Endodermal cell (in vitro differentiated cells): ENCODE measurements around the gene LLGL2. TPM values are rescaled to one million over a fixed set of nuclear protein-coding genes. Genes with fewer than 3 reads are reported as not detected.

Experiments
- DNase-seq: peaks from one replicate; pipeline ENCODE4 v3.0.0-alpha.2; 2017
- H3K27ac ChIP-seq: 2 replicates; pipeline ENCODE4 v1.5.1; 2013; ENCODE audit warnings: mild to moderate bottlenecking, low read depth, low read length, moderate library complexity
- H3K27me3 ChIP-seq: 2 replicates; pipeline ENCODE4 v1.6.1; 2013; ENCODE audit warnings: mild to moderate bottlenecking, low read length, moderate library complexity; ENCODE audit not compliant: insufficient read depth, control insufficient read depth, poor library complexity, severe bottlenecking
- H3K36me3 ChIP-seq: 2 replicates; pipeline ENCODE4 v1.7.0; 2013; ENCODE audit warnings: mild to moderate bottlenecking, low read length, moderate library complexity; ENCODE audit not compliant: control insufficient read depth, insufficient read depth
- H3K4me1 ChIP-seq: one replicate; pipeline ENCODE4 v1.7.0; 2013; ENCODE audit warnings: low read length; ENCODE audit not compliant: control insufficient read depth, insufficient read depth
- H3K4me3 ChIP-seq: 2 replicates; pipeline ENCODE4 v1.5.1; 2013; ENCODE audit warnings: mild to moderate bottlenecking, low read length, moderate library complexity
- H3K9ac ChIP-seq: 2 replicates; pipeline ENCODE4 v1.6.1; 2013; ENCODE audit warnings: mild to moderate bottlenecking, low read length, moderate library complexity; ENCODE audit not compliant: poor library complexity, severe bottlenecking; ENCODE audit errors: extremely low read depth
- H3K9me3 ChIP-seq: 2 replicates; pipeline ENCODE4 v1.6.1; 2013; ENCODE audit warnings: mild to moderate bottlenecking, low read length, moderate library complexity; ENCODE audit not compliant: control insufficient read depth
- H3K27ac Mint-ChIP-seq: 2 replicates; pipeline ENCODE4 v1.8.0; 2020; ENCODE audit warnings: mixed read lengths
- H3K27me3 Mint-ChIP-seq: 2 replicates; pipeline ENCODE4 v1.8.0; 2021; ENCODE audit warnings: mild to moderate bottlenecking, mixed read lengths; ENCODE audit not compliant: insufficient read depth
- H3K36me3 Mint-ChIP-seq: 2 replicates; pipeline ENCODE4 v1.8.0; 2020; ENCODE audit warnings: low read depth, mixed read lengths
- H3K4me1 Mint-ChIP-seq: 2 replicates; pipeline ENCODE4 v1.8.0; 2020; ENCODE audit warnings: mixed read lengths
- H3K4me3 Mint-ChIP-seq: 2 replicates; pipeline ENCODE4 v1.8.0; 2020; ENCODE audit warnings: mild to moderate bottlenecking, moderate library complexity, mixed read lengths
- H3K9me3 Mint-ChIP-seq: 2 replicates; pipeline ENCODE4 v1.8.0; 2020; ENCODE audit warnings: mild to moderate bottlenecking, mixed read lengths
- WGBS, 2 experiments: methylation state at CpG; one replicate each; pipeline versions ENCODE4 v1.1.5 to v1.1.7; 2013; ENCODE audit warnings: missing lambda C conversion rate in 2 of 2, mixed read lengths in 1 of 2; ENCODE audit not compliant: insufficient coverage in 1 of 2, insufficient read length in 1 of 2; 5-methylcytosine and 5-hydroxymethylcytosine counted together
- total RNA-seq, 2 donors: library from RNA; stranded (reverse); fragmentation: NEBNext Ultra II Directional in 1 of 2; extraction: Animal tissue kit (Norgen Biotek cat#: 25700) in 1 of 2; gene quantifications; 2 replicates in 1 of 2; 3 replicates in 1 of 2; pipeline ENCODE4 v1.2.1, GENCODE V29; 2021
- TF ChIP-seq, protein P1 (sequence below): fragments of 200-600 bp; sonication (generic); conservative IDR thresholded peaks from 2 replicates; pipeline ENCODE4 v1.5.0; 2021; ENCODE audit warnings: antibody characterized with exemption, mild to moderate bottlenecking

Gene LLGL2
- total RNA-seq, 2 donors from 2014 or later = 128 to 149 TPM

DNA sequence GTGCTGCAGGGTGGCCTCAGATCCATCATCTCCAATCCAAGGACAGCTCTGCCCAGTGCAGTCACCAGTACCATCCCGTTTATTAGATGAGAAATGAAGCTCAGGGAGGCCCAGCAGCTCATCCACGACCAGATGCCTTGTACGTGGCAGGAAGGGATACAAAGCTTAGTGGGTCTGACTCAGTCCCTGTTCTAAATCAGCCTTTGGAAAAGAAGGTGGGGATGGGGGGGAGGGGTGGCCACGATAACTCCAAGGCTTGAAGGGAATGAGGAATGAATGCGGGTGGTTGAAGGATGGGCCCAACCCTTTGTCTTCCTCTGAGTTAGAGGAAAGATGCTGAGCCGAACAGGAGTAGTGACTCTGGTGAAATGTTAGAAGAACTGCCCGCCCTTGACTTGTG, 25.8 kb downstream of the LLGL2 start:
- H3K4me1 ChIP-seq = peaks cover 12% of the 10 kb centered on the region
- H3K4me3 Mint-ChIP-seq = no peak overlapping the region
- TF ChIP-seq, protein P1, sequence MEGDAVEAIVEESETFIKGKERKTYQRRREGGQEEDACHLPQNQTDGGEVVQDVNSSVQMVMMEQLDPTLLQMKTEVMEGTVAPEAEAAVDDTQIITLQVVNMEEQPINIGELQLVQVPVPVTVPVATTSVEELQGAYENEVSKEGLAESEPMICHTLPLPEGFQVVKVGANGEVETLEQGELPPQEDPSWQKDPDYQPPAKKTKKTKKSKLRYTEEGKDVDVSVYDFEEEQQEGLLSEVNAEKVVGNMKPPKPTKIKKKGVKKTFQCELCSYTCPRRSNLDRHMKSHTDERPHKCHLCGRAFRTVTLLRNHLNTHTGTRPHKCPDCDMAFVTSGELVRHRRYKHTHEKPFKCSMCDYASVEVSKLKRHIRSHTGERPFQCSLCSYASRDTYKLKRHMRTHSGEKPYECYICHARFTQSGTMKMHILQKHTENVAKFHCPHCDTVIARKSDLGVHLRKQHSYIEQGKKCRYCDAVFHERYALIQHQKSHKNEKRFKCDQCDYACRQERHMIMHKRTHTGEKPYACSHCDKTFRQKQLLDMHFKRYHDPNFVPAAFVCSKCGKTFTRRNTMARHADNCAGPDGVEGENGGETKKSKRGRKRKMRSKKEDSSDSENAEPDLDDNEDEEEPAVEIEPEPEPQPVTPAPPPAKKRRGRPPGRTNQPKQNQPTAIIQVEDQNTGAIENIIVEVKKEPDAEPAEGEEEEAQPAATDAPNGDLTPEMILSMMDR = no peak
- peak overlapping the region; percentile 90 for H3K27ac Mint-ChIP-seq
- H3K36me3 ChIP-seq = peaks cover 3% of the 10 kb centered on the region
- DNase-seq = no peak
- no peaks in the 10 kb centered on the region for H3K27me3 ChIP-seq
- no peaks in the 10 kb centered on the region for H3K27me3 Mint-ChIP-seq
- 75 to 81% methylated on average over 4 to 7 of the region's 7 CpGs for WGBS, 2 experiments
- H3K36me3 Mint-ChIP-seq = peaks cover 21% of the 10 kb centered on the region
- no peaks in the 10 kb centered on the region for H3K9me3 Mint-ChIP-seq
- H3K9me3 ChIP-seq = no peaks in the 10 kb centered on the region
- no peak overlapping the region for H3K27ac ChIP-seq
- H3K4me3 ChIP-seq = no peak overlapping the region
- H3K9ac ChIP-seq = no peak overlapping the region
- H3K4me1 Mint-ChIP-seq = peaks cover 31% of the 10 kb centered on the region

DNA sequence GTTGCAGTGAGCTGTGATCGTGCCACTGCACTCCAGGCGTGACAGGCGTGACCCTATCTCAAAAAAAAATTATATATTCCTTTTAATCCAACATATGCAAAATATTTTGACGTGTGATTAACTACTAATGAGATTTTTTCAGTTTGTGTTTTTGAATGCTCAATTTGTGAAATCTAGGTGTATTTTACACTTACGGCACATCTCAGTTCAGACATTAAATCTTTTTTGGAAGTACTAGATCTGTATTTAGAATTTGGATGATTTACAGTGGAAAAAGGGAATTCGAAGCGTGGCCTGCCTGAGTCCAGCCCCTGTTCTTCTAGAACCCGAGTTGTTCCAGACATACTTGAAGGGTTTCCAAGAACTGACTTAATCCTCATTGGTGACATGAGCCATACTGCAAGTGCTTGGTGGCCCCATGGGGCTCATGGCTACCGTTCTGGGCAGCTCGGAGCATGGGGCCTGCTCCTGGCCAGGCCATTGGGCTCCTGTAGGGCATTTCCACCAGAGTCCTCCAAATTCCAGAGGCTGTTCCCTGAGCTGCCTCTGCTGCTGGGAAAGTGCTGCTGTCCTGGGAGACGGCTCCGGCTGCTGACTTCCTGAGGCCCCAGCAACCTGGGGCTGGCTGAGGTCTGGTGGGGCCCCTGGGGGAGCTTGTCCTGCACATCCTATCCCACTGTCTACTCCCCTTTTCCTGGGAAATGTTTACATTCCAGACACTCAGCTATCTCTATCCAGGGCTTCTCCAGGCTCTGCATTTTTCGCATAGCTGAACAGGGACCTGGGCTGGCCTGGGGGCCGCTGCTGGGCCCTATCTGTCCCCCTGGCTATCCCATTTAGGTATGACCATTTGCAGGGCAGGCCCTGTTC, 27.2 kb downstream of the LLGL2 start:
- Histone ChIP-seq H3K4me1 (peaks cover 18% of the 10 kb centered on the region), H3K9me3 (no peaks in the 10 kb centered on the region), H3K27ac (peak overlapping the region; percentile 88), H3K27me3 (no peaks in the 10 kb centered on the region), H3K4me3 (peak overlapping the region; percentile 53), H3K9ac (peak overlapping the region; percentile 80), H3K36me3 (no peaks in the 10 kb centered on the region)
- H3K27me3 Mint-ChIP-seq = no peaks in the 10 kb centered on the region
- peaks cover 34% of the 10 kb centered on the region for H3K4me1 Mint-ChIP-seq
- peak overlapping the region; percentile 22 for H3K4me3 Mint-ChIP-seq
- WGBS, 2 experiments = 86 to 90% methylated on average over 9 to 14 of the region's 14 CpGs
- TF ChIP-seq, protein P1 = peak; percentile 25
- H3K36me3 Mint-ChIP-seq = peaks cover 14% of the 10 kb centered on the region
- peak; percentile 76 for DNase-seq
- peak overlapping the region; percentile 95 for H3K27ac Mint-ChIP-seq
- no peaks in the 10 kb centered on the region for H3K9me3 Mint-ChIP-seq

DNA sequence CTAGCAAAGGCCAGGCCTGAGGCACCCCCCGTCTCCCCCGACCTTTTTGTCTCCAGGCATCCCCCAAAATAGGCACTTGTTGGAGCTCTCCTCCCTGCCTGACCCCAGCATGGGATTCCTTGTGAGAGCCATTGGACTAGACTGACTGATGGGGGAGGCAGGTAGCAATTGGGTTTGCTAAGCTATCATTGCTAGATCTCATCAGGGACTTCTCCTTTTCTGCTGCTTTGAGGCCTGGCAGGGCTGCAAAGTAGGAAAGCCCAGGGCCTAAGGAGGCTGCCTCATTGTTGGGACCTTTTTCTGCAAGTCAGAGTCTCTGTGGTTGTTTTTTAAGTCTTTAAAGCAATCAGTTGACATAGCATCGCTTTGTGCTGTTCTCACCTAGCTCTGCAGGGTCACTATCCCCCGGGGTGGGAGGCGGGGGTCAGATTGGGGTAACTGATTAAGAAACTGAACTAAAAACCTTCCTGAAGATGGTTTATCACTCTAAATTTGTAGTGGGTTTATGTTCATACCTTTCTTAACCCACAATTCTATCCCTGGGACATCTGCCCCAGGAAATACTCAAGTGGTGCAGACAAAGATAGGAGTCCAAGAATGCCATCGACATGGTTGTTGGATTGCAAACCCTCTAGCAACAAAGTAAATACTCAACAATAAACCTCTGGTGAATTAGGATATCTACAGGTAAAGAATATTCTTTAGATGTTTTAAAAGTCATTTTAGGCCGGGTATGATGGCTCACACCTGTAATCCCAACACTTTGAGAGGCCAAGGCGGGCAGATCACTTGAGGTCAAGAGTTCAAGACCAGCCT, 28.0 kb downstream of the LLGL2 start:
- no peaks in the 10 kb centered on the region for H3K27me3 ChIP-seq
- peak overlapping the region; percentile 88 for H3K27ac ChIP-seq
- peak overlapping the region; percentile 80 for H3K9ac ChIP-seq

More for the DNA sequence above, 28.0 kb downstream of the LLGL2 start:
- Histone ChIP-seq H3K4me1 (peaks cover 21% of the 10 kb centered on the region), H3K36me3 (no peaks in the 10 kb centered on the region), H3K9me3 (no peaks in the 10 kb centered on the region), H3K4me3 (peak overlapping the region; percentile 53)
- TF ChIP-seq, protein P1 = no peak
- peaks cover 34% of the 10 kb centered on the region for H3K4me1 Mint-ChIP-seq
- H3K27ac Mint-ChIP-seq = peak overlapping the region; percentile 95
- DNase-seq = no peak
- no peaks in the 10 kb centered on the region for H3K9me3 Mint-ChIP-seq
- peak overlapping the region; percentile 22 for H3K4me3 Mint-ChIP-seq
- H3K27me3 Mint-ChIP-seq = no peaks in the 10 kb centered on the region
- WGBS, 2 experiments = 81 to 84% methylated on average over 4 to 8 of the region's 8 CpGs
- H3K36me3 Mint-ChIP-seq = peaks cover 11% of the 10 kb centered on the region
